HG03575 (cell line): ENCODE measurements around the gene GRIFIN.

Experiments used
- ATAC-seq: cut with Tn5 transposase; IDR thresholded peaks from one replicate; pipeline ENCODE4 v1.9.1; 2021; ENCODE audit not compliant: unreplicated experiment, insufficient number of reproducible peaks, low FRiP score; ENCODE audit errors: extremely low read depth

The GRIFIN gene

DNA sequence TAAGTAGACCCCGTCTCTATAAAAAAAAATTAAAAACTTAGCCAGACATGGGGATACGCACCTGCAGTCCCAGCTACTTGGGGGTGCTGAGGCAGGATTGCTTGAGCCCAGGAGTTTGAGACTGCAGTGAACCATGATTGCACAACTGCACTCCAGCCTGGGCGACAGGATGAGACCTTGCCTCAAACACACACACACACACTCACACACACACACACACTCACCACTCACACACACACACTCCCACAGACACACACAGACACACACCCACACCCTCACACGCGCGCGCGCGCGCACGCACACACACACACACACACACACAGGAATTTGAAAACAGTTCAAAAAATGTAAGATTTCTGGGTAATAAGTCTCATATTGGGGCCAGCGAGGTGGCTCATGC is 8.7 kb upstream of the GRIFIN start:
- no peak for ATAC-seq

DNA sequence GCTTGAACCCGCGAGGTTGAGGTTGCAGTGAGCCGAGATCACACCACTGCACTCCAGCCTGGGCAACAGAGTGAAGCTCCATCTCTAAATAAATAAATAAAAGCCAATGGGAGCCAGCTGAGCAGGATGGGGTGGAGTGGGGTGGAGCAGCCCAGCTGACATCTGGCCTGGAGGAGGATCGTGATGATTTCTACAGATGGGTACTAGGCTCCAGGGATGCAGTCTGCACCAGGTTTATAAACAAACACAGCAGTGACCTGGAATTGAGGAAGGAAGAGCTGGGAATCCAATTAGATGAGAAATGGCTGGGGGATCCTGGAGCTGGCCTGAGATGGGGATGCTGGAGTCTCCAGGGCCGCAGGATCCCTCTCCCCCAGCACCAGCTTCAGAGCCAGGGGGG is 7.3 kb upstream of the GRIFIN start:
- no peak for ATAC-seq

DNA sequence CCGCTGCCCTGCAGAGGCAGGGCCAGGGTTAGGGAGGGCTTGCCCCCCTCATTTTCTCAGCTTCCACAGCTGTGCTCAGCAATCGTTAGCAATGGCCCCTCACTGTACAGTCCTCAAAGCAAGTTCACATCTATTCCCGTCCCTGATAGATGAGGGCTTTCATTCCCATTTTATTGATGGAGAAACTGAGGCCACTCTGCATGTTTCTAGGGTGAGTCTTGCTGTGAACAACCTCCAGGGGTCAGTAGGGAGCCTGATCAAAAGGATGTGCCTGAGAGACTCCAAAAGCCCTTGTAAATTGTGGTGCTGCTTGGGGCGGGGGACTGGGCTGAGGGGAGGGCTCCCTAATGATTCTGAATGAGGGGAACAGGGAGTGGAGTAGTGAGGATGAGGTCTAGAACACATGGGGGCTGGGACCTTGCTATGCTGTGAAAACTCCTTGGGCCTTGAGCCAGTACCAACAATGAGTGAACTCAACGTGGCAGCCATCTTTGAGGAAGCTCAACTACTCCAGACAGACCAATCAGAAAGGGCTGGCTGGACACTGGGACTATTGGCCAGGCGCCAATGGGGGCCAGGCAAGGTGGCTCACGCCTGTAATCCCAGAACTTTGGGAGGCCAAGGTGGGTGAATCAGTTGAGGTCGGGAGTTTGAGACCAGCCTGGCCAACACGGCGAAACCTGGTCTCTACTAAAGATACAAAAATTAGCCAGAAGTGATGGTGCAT is 6.7 kb upstream of the GRIFIN start:
- no peak for ATAC-seq

DNA sequence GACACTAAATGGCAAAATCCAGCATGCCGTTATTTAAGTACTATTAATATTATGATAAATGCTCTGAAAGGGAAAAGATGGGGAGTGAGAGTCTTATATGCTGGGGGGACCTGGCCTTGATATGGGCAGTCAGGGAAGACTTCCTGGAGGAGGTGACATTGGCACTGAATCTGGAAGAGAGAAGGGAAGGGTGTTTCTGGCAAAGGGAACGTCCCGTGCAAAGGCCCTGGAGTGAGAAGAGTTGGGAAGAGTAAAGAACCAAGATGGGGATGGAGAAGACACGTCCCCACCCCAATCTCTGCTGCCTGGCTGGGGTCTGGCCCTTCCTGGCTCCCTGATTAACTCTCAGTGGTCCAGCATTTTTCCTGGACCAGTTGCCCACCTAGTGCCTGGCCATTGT is 5.0 kb upstream of the GRIFIN start:
- no peak for ATAC-seq

DNA sequence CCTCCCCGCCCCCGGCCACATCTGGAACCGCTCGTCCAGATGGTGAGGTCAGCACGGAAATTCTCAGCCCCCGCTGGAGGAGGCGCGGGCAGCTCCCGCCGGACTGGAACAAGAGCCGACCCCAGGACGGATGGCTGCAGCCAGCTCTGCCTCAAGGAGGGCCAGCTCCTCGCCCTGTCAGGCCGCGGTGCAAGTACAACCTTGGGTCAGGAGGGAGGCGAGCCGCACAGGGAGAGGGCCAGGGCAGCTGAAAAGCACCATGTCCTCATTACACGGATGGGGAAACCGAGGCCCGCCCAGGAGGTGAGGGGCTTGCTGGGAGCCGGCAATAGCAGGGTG is 3.8 kb upstream of the GRIFIN start:
- ATAC-seq: no peak

DNA sequence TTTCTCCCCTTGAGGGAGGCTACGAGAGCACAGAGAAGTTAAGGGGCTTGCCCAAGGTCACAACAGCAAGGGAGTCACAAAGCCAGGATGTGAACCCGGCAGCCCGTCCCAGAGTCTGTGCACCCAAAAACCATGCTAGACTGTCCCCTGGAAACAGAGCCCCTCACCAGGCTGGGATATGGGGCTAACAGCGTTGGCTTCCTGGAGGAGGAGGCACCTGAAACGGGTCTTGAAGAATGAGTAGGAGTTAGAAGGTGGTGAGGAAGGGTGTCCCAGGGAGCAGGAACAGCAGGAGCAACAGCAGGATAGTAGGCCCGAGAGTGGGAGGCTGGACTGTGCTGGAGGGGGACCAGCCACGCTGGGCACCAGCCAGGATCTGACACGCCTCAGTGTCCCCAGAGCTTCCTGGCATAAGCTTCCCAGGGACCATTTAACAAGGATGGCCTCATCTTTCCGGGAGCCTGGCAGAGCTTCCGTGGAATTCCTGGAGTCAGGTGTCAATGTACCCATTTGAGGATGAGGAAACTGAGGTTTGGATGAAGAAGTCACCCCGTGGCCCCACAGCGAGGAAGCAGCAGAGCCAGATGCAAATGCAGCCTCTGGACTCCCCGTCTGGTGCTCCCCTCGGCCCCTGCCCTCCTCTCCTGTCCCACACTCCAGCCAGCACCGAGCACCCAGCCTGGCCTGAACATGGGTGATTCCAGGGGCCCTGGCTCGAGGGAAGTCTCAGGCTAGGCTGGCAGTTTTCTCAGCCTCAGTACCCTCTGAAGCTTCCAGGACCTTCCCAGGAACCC is 3.3 kb upstream of the GRIFIN start:
- ATAC-seq: no peak

DNA sequence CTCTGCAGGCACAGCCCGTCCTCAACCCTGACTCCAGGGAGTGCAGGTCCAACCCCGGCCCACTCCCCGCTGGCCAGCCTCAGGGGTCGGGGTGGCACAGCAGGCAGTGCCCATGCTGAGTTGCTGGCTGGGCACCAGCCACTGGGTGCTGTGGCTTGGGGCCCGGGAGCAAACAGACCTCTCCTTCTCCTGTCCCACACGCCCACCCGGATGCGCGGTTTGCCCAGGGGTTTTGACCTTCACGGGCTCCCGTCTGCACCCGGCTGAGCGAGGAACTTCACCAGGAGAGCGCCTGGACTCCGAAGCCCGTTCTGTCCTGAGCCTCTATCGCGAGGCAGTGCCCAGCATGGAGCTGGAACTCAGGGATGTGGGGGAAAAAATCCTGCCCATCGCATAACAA is 2.6 kb upstream of the GRIFIN start:
- no peak for ATAC-seq

DNA sequence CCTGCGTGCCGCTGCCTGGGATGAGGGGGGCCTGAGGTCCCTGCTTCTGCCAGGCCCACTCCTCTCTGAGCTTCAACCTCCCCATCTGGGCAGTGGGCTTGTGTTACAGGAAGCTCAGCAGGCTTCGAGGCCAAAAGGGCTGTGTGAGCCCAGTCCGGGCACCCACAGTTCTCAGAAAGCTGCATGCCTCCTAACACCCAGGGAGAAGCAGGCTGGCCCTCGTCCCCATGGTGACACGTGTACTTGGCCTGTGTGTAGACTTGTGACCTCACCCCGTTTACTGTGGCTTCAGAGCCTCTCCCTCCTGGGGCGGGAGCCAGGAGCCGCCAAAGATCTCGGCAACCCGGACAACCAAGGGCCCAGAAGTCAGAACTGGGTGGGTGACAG is 2.2 kb upstream of the GRIFIN start:
- no peak for ATAC-seq

DNA sequence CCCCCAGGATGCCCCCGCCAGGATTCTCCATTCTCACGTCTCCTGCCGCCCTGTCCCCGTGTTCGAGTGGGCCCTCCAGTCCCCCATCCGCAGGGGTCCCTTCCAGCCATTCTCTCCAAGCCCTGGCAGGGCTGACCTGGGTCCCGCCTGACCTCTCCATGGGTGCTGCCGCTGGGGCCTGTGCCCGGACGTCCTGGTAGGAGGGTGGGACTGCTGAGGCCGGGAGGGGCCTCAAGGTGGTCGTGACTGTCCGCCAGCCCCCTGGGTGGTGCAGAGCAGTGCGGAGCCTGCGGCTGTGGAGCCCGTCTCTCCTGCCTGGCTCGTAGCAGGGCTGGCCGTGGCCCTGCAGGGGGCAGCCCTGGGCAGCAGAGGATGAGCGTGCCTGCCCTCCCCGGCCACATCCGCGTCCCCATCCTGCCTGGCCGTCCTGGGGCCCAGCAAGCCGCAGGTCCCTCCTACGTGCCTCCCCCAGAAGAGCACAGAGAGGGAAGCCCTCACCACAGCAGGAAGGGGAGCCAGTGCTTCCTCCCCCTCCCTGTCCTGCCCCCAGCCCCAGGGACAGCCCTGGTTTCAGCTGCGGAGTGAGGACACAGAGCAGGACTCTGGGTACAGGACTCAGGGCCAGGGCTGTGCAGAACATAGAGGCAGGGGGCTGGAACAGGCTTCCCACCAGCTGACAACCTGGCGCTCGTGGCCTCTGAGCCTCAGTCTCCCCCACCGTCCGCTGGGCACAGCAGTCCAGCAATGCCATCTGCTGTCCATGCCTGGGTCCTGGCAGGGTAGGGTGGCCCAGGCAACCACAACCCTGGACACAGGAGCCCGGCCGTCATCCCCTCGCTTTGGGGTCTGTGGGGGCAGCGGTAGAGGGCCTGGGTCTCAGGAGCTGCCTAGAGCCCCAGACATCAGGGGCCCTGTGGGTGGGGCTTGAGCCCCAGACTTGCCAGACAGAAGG is 1.5 kb upstream of the GRIFIN start:
- ATAC-seq: no peak

DNA sequence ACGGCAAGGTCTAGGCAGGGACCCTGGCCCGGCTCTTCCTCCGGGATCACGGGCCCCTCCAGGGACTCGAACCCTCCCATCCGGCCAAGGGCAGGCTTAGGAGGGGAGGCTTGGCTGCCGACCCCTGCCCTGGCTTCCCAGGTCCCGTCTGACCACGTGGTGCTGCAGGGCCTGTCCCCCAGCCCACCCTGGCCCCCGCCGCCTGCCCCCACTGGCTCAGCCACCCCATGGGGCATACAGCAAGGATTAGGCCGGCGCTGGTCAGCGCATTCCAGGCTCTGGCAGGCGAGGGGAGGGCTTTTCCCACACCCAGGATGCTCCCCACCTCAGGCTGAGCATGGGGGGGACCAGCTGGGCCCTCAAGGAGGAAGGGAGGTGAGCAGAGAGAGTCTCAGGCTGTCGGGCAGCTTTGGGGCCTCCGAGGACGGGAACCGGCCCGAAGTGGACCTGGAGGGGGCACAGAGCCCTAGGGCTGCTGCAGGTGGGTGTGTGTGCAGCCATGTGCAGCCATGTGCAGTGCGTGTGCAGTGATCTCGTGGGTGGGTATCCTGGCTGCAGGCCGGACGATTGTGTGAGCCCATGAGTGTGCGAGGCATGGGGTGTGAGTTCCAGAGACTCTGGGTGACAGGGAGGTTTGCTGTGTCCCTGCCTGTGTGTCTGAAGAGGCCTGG is 713 bp upstream of the GRIFIN start:
- ATAC-seq: no peak

DNA sequence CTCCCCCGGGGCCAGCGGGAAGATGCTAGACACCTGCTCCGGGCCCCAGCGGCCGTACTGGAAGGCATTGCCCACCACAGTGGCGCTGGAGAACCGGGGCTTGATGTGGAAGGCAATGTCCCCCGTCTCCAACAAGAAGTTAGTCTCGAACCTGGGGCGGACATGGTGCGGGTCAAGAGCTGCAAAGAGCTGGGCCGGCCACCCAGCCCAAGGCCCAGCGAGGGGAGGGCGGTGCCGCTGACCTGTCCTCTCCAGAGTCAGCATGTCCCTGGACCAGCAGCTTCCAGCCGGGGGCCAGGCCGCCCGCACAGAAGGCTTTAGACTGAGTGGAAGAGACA is 551 bp downstream of the GRIFIN start:
- no peak for ATAC-seq

DNA sequence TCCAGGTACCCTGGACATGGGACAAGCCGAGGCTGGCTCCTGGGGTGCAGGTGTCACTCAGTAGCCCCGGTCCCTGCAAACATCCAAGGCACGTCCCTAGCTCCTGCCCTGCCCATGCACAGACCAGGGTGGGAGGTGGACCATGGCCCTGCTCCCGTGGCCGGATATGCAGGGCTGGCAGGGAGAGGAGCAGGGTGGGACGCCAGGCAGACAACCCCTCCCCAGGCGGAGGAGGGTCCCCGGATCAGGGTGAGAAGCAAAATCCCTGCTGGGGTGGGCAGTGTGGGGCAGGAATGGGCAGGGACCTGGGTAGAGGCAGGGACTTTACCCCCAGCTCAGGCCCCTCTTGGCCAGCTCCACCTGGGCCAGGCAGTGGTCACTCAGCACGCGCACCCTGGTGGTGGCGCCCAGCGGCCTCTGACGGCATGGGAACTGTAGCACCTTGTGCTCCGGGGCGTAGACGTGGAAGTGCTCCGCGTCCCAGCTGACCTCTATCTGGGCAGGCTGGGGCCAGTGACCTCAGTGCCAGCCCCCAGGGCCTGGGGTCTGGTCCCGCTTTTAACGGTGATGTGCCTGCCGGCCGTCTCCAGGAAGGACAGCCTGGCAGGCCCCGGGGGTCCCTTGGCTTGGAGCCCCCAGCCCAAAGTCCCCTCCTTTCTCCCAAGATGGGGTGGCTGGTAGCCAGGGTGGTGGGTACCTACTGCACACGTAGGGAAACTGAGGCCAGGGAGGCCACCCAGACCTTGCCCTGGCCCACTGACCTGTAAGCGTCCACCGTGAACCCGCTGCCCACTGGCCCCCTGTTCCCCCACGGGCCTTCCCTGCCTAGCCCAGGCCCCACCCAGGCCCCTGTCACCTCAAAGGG is 1.2 kb downstream of the GRIFIN start:
- ATAC-seq: no peak

DNA sequence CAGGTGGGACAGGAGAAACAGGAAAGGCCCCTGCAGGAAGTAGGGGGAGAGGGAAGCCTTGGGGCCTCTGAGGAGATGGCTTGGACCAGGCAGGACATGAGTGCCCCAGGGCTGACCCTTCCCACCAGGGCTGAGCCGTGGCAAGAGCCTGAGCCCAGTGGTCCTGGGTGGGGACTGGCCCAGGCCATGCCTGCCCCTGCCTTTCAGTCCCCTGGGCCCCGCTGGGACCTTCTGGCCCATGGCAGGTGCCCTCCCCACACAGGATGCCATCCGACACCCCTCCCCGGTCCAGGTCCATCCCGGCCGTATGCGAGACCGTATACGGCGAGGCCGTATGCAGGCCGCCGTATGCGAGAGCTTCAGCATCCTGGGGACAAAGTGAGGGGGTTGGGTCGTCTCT is 2.0 kb downstream of the GRIFIN start:
- no peak for ATAC-seq

DNA sequence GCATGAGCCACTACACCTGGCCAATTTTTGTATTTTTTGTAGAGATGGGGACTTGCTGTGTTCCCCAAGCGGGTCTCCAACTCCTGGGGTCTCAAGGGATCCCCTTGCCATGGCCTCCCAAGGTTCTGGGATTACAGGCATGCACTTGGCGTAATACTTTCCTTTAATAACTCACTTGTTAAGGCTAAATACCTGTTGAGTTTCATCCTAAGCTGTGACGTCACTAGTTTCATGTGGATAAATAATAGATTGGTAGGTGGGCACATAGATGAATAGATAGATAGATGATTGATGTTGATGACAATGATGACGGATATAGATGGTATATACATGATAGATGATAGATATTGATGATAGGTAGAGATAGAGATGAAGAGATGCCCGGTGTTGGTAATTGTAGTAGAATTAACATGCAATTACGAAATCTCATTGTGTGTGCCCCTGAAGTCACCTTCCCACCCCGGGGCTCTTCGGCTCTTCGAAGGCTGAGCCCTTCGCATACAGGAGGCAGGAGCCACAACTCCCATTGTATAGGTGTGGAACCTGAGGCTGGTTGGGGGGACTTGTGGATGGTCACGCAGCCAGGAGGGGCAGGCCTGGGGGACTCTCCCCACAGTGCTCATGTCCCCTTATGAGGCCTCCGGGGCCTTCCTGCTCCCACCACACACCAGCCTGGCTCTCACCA is 2.6 kb downstream of the GRIFIN start:
- ATAC-seq: no peak

DNA sequence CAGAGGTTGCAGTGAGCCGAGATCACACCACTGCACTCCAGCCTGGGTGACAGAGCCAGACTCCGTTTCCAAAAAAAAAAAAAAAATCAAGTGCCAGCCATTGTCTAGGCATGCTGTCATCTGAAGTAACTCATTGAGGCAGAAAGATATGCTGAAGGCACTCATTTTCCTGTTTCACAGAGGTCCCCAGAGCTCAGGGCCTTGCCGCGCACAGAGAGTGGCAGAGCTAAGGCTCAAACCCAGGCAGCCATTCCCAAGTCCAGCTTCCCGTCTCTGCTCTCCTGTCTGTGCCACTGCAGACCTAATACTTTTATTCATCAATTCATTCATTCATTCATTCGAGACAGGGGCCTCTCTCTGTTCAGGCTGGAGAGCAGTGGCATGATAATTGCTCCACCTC is 3.5 kb downstream of the GRIFIN start:
- ATAC-seq: no peak

DNA sequence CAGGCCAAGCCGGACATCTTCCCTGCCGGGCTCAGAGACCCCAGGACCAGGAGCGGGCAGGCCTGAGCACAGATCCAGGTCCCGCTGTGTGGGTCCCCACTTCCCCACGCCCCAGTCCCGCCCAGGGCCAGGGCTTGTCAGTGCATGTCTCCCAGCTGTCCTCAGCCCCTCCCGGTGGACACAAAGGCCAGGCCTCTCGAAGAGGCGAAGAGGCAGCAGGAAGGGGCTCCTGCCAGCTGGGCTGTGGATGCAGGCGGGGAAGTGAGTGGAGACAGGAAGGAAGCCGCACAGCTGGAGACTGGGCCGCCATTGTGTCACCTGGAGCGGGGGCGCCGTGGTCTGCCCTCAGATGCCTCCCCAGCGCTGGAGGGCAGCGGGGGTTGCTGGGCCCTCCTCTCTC is 4.8 kb downstream of the GRIFIN start:
- no peak for ATAC-seq

DNA sequence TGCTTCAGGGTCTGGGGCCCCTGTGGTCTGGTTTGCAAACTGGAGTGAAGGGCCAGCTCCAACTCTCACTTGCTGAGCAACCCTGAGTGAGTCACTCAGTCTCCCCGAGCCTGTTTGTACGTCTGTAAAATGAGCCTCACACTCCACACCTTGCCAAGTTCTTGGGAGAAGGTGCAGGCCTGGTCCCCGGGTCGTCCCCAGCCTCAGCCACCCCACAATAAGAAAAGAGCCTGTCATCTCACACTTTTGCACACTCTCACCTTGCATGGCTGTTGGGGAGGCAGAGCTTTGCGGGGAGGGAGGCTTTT is 5.2 kb downstream of the GRIFIN start:
- no peak for ATAC-seq
